WERI-Rb-1 (cell line): Measurements from ENCODE around the gene MYMX.

Source experiments
- DNase-seq: peaks from one replicate; pipeline ENCODE4 v3.0.0-alpha.2; 2020
- H3K27ac ChIP-seq: fragments of 250-450 bp; sonication (Bioruptor Pico); 2 replicates; pipeline ENCODE4 v1.5.1; 2020; ENCODE audit warnings: mild to moderate bottlenecking, moderate library complexity
- H3K27me3 ChIP-seq: fragments of 250-450 bp; sonication (Bioruptor Pico); 2 replicates; pipeline ENCODE4 v1.5.1; 2021; ENCODE audit warnings: mild to moderate bottlenecking, low read depth, moderate library complexity; ENCODE audit not compliant: insufficient read depth, severe bottlenecking
- H3K36me3 ChIP-seq: fragments of 250-450 bp; sonication (Bioruptor Pico); 2 replicates; pipeline ENCODE4 v1.5.1; 2020; ENCODE audit warnings: mild to moderate bottlenecking, moderate library complexity
- H3K4me3 ChIP-seq: 2 replicates; pipeline ENCODE4 v1.5.1; 2011; ENCODE audit warnings: low read depth, mild to moderate bottlenecking, control low read depth, low read length
- H3K9me3 ChIP-seq: fragments of 250-450 bp; sonication (Bioruptor Pico); 2 replicates; pipeline ENCODE4 v1.5.1; 2021; ENCODE audit warnings: mild to moderate bottlenecking, moderate library complexity; ENCODE audit not compliant: severe bottlenecking
- CTCF ChIP-seq: IDR thresholded peaks from 2 replicates; pipeline ENCODE4 v1.5.1; 2011; ENCODE audit warnings: low read depth, mild to moderate bottlenecking, control low read depth, inconsistent platforms, low read length

Gene MYMX

GRCh38 chr6:44203955-44204354 lies 12.8 kb upstream of the MYMX start:
- Histone ChIP-seq H3K27ac (no peak overlapping the region), H3K36me3 (no peaks in the 10 kb centered on the region), H3K4me3 (no peak overlapping the region), H3K27me3 (no peaks in the 10 kb centered on the region), H3K9me3 (no peaks in the 10 kb centered on the region)
- DNase-seq, result no peak
- no peak for TF ChIP-seq CTCF

- TF ChIP-seq CTCF, result no peak
- H3K27me3 ChIP-seq, result no peaks in the 10 kb centered on the region
- no peaks in the 10 kb centered on the region for H3K9me3 ChIP-seq
- no peaks in the 10 kb centered on the region for H3K36me3 ChIP-seq
- H3K4me3 ChIP-seq, result no peak overlapping the region
- no peak for DNase-seq
- H3K27ac ChIP-seq, result no peak overlapping the region
Observed at GRCh38 chr6:44207966-44208365, 8.8 kb upstream of the MYMX start.

GRCh38 chr6:44211284-44211683 lies 5.4 kb upstream of the MYMX start:
- H3K9me3 ChIP-seq, result no peaks in the 10 kb centered on the region
- H3K36me3 ChIP-seq, result no peaks in the 10 kb centered on the region
- H3K27ac ChIP-seq, result no peak overlapping the region
- H3K4me3 ChIP-seq, result no peak overlapping the region
- DNase-seq, result no peak
- TF ChIP-seq CTCF, result no peak
- H3K27me3 ChIP-seq, result no peaks in the 10 kb centered on the region

- H3K27me3 ChIP-seq, result no peaks in the 10 kb centered on the region
- no peak overlapping the region for H3K27ac ChIP-seq
- TF ChIP-seq CTCF, result no peak
- no peak for DNase-seq
- H3K4me3 ChIP-seq, result no peak overlapping the region
- no peaks in the 10 kb centered on the region for H3K9me3 ChIP-seq
- no peaks in the 10 kb centered on the region for H3K36me3 ChIP-seq
Observed at GRCh38 chr6:44214307-44214706, 2.4 kb upstream of the MYMX start.

GRCh38 chr6:44217332-44218143 lies 812 bp downstream of the MYMX start:
- H3K27ac ChIP-seq, result peak overlapping the region; percentile 90
- no peaks in the 10 kb centered on the region for H3K27me3 ChIP-seq
- H3K9me3 ChIP-seq, result no peaks in the 10 kb centered on the region
- no peak for TF ChIP-seq CTCF
- H3K4me3 ChIP-seq, result no peak overlapping the region
- DNase-seq, result no peak
- H3K36me3 ChIP-seq, result peaks cover 5% of the 10 kb centered on the region; the same call in 1 of the 2 replicates
